Endothelial cell of umbilical vein (primary cell): ENCODE data around the gene UBE2H. TPM values are rescaled to one million over a fixed set of nuclear protein-coding genes. Genes with fewer than 3 reads are reported as not detected.

Source experiments
- BruUV-seq: library from RNA; stranded (reverse); fragments of 400-500 nt; replicated peaks from 2 replicates; lab custom pipeline; 2021; lab: Mats Ljungman, UMichigan
- CTCF ChIA-PET: fragments of 300-600, 350-600 bp; sonication (Branson Sonifier 250); formaldehyde crosslinking; loops from one replicate; lab custom pipeline; 2021; ENCODE audit warnings: antibody characterized with exemption, inconsistent platforms; lab: Charles Lee
- POLR2A ChIA-PET: fragments of 300-600, 350-600 bp; sonication (Branson Sonifier 250); formaldehyde crosslinking; loops from one replicate; lab custom pipeline; 2021; ENCODE audit warnings: antibody characterized with exemption, inconsistent platforms; lab: Charles Lee
- DNase-seq: peaks from one replicate; pipeline ENCODE4 v3.0.0-alpha.2; 2011; ENCODE audit warnings: low read depth, low spot score
- FAIRE-seq: peaks from 2 replicates; lab custom pipeline; 2011; peaks lifted over from hg19 to GRCh38; lab: Jason Lieb, UNC
- H2AFZ ChIP-seq: 2 replicates; pipeline ENCODE4 v1.6.0; 2012; ENCODE audit warnings: low read depth, low read length, control low read depth, inconsistent platforms
- H3K27ac ChIP-seq: 2 replicates; pipeline ENCODE4 v1.5.1; 2011; ENCODE audit warnings: low read depth, mild to moderate bottlenecking, control low read depth, low read length, moderate library complexity; ENCODE audit not compliant: insufficient read depth
- H3K27me3 ChIP-seq, 2 experiments: 2 replicates each; pipeline versions ENCODE4 v1.6.0 to v1.6.1; 2011; ENCODE audit warnings: low read length in 2 of 2, mixed read lengths in 1 of 2; ENCODE audit not compliant: control insufficient read depth in 2 of 2, insufficient read depth in 2 of 2
- H3K36me3 ChIP-seq, 2 experiments: 2 replicates in 1 of 2; 3 replicates in 1 of 2; pipeline ENCODE4 v1.5.1; 2011; ENCODE audit warnings: low read length in 2 of 2, mild to moderate bottlenecking in 1 of 2, moderate library complexity in 1 of 2; ENCODE audit not compliant: control insufficient read depth in 2 of 2, insufficient read depth in 2 of 2; ENCODE audit errors: extremely low read depth in 1 of 2
- H3K4me1 ChIP-seq: 3 replicates; pipeline ENCODE4 v1.5.1; 2011; ENCODE audit warnings: mild to moderate bottlenecking, low read length; ENCODE audit not compliant: control insufficient read depth, insufficient read depth; ENCODE audit errors: extremely low read depth
- H3K4me2 ChIP-seq: 2 replicates; pipeline ENCODE4 v1.6.1; 2011; ENCODE audit warnings: low read length, control low read depth, mixed read lengths; ENCODE audit not compliant: insufficient read depth
- H3K4me3 ChIP-seq, 3 experiments: fragments of 200-600 bp in 1 of 3; sonication (generic), shearing (Covaris generic) in 1 of 3; replicated peaks in 1 of 3; 2 replicates each; pipeline ENCODE4 v1.5.1; 2011 to 2016; ENCODE audit warnings: control low read depth in 3 of 3, low read length in 3 of 3, mild to moderate bottlenecking in 2 of 3, inconsistent platforms in 1 of 3, low read depth in 1 of 3, moderate library complexity in 1 of 3; ENCODE audit not compliant: insufficient read depth in 1 of 3
- H3K79me2 ChIP-seq: 2 replicates; pipeline ENCODE4 v1.6.0; 2012; ENCODE audit warnings: low read length, inconsistent platforms; ENCODE audit not compliant: control insufficient read depth, insufficient read depth
- H3K9ac ChIP-seq: replicated peaks from 2 replicates; pipeline ENCODE3; 2011; ENCODE audit warnings: low read length, control low read depth; ENCODE audit not compliant: insufficient read depth; ENCODE audit errors: extremely low read depth
- H3K9me1 ChIP-seq: replicated peaks from 3 replicates; pipeline ENCODE4 v1.6.0; 2011; ENCODE audit warnings: mild to moderate bottlenecking, low read length; ENCODE audit not compliant: control insufficient read depth, insufficient read depth; ENCODE audit errors: extremely low read depth
- H3K9me3 ChIP-seq: replicated peaks from 2 replicates; pipeline ENCODE4 v1.5.1; 2012; ENCODE audit warnings: low read length, inconsistent platforms; ENCODE audit not compliant: control insufficient read depth, insufficient read depth
- H4K20me1 ChIP-seq: replicated peaks from 2 replicates; pipeline ENCODE3; 2011; ENCODE audit warnings: mild to moderate bottlenecking, low read length; ENCODE audit not compliant: control insufficient read depth, insufficient read depth; ENCODE audit errors: extremely low read depth
- CTCF ChIP-seq, 2 donors: IDR thresholded peaks; 1 replicate in 1 of 2; 2 replicates in 1 of 2; pipeline ENCODE4 v1.5.1; 2011; ENCODE audit warnings: low read length in 2 of 2, mild to moderate bottlenecking in 2 of 2, moderate library complexity in 2 of 2, control low read depth in 1 of 2, inconsistent platforms in 1 of 2, low read depth in 1 of 2; ENCODE audit not compliant: insufficient read depth in 1 of 2; ENCODE audit errors: extremely low read depth in 1 of 2
- EZH2 ChIP-seq: IDR thresholded peaks from 2 replicates; pipeline ENCODE4 v1.6.1; 2012; ENCODE audit warnings: borderline replicate concordance, low read depth, mild to moderate bottlenecking, moderate library complexity, low read length, inconsistent platforms; ENCODE audit not compliant: severe bottlenecking
- GATA2 ChIP-seq: IDR thresholded peaks from 2 replicates; pipeline ENCODE4 v1.7.0; 2011; ENCODE audit warnings: low read depth, mild to moderate bottlenecking, moderate library complexity, mixed read lengths, low read length; ENCODE audit not compliant: insufficient read length, insufficient read depth
- JUN ChIP-seq: IDR thresholded peaks from 2 replicates; pipeline ENCODE4 v1.6.1; 2011; ENCODE audit warnings: borderline replicate concordance, low read depth; ENCODE audit not compliant: insufficient read length, insufficient read depth
- dilution Hi-C: fragments of 300-500 bp; cut with MboI; formaldehyde crosslinking; loops from one replicate; pipeline ENCODE4 v1.15.0; 2019; ENCODE audit warnings: low sequenced_read_pairs; ENCODE audit not compliant: extremely low pct_ligation_motif_present
- intact Hi-C: fragments of 100-400 bp; cut with micrococcal nuclease; formaldehyde crosslinking; loops from one replicate; pipeline ENCODE4 v1.10.0; 2022
- polyA plus RNA-seq, 4 experiments: library from polyadenylated mRNA; depleted of rRNA in 3 of 4; stranded (reverse) in 3 of 4; unstranded in 1 of 4; fragments of >200 nt; gene quantifications; 2 replicates each; pipeline versions ENCODE4 v1.2.1 to v1.2.3, GENCODE V29; 2011 to 2012; ENCODE audit warnings: missing spikeins in 1 of 4
- total RNA-seq: library from RNA; stranded (reverse); gene quantifications from 2 replicates; pipeline ENCODE4 v1.2.3, GENCODE V29; 2021

Gene UBE2H
- total and polyA plus RNA-seq, 2 donors (not counting 3 experiments of a cell fraction or from before 2014, with no cell fraction given), result 51.7 to 90.1 TPM

DNA sequence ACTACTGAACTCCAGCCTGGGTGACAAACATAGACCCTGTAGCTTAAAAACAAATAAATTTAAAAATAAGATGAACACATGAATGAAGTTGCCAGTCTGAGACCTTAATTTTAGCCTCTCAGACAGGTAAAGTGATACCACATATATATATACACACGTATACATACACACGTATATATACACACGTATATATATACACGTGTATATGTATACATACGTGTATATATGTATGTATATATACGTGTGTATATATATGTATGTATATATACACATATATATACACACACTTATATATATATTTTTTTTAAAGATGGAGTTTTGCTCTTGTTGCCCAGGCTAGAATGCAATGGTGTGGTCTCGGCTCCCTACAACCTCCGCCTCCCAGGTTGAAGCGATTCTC is 62.7 kb downstream of the UBE2H start:
- POLR2A ChIA-PET, result no interaction called here
- intact Hi-C loops, result no loop called here
- Histone ChIP-seq H4K20me1 (peaks cover 3% of the 10 kb centered on the region), H3K27ac (no peak overlapping the region), H3K4me2 (no peak overlapping the region), H3K27me3 (no peaks in the 10 kb centered on the region), H3K9me3 (no peaks in the 10 kb centered on the region), H3K9me1 (no peaks in the 10 kb centered on the region), H3K4me3 (no peak overlapping the region), H3K9ac (no peak overlapping the region), H3K36me3 (no peaks in the 10 kb centered on the region), H3K4me1 (peaks cover 4% of the 10 kb centered on the region), H2AFZ (no peak overlapping the region), H3K79me2 (peaks cover 10% of the 10 kb centered on the region)
- dilution Hi-C loops, result no loop called here
- DNase-seq (no peak), FAIRE-seq (no peak)
- CTCF ChIA-PET, result no interaction called here
- TF ChIP-seq CTCF (IDR thresholded peaks at IDR 0.05; ENCODE audit: extremely low read depth in 1 of 2, insufficient read depth in 1 of 2, low read depth in 1 of 2, low read length in 2 of 2) (no peak), JUN (no peak), EZH2 (no peak), GATA2 (no peak)
- BruUV-seq, result no TSS peak

GRCh38 chr7:129889133-129889844 is 63.5 kb downstream of the UBE2H start:
- no peaks in the 10 kb centered on the region for H3K36me3 ChIP-seq
- TF ChIP-seq CTCF (IDR thresholded peaks at IDR 0.05; ENCODE audit: extremely low read depth in 1 of 2, insufficient read depth in 1 of 2, low read depth in 1 of 2, low read length in 2 of 2), result no peak
- peaks cover 8% of the 10 kb centered on the region for H3K79me2 ChIP-seq
- dilution Hi-C loops (no loop called here), intact Hi-C loops (no loop called here)
- no peaks in the 10 kb centered on the region for H3K9me1 ChIP-seq
- DNase-seq (no peak), FAIRE-seq (no peak)
- H3K9ac ChIP-seq, result no peak overlapping the region
- no peak overlapping the region for H3K4me2 ChIP-seq
- peaks cover 3% of the 10 kb centered on the region for H4K20me1 ChIP-seq
- H3K9me3 ChIP-seq, result no peaks in the 10 kb centered on the region
- H3K27ac ChIP-seq, result no peak overlapping the region
- H3K4me3 ChIP-seq, result no peak overlapping the region
- ChIA-PET POLR2A (no interaction called here), CTCF (interaction anchor here (0.5 to 1.0 kb wide), 2 partner anchors 60 to 136 kb away, joined by 3 read pairs; no protein-coding TSS in a partner anchor)
- H3K4me1 ChIP-seq, result peaks cover 4% of the 10 kb centered on the region
- BruUV-seq, result no TSS peak
- no peak overlapping the region for H2AFZ ChIP-seq
- H3K27me3 ChIP-seq, result no peaks in the 10 kb centered on the region
